ENCODE measurements around the gene RPGR. TPM values are rescaled to one million over a fixed set of nuclear protein-coding genes. Genes with fewer than 3 reads are reported as not detected.

The RPGR gene
- polyA plus RNA-seq, 3 donors = 4.3 to 10.9 (median 5.1) TPM

- Histone ChIP-seq H4K20me1 (ENCODE audit: insufficient read depth, low read length) (no peaks in the 10 kb centered on the region), H3K4me2 (replicated peaks; ENCODE audit: extremely low read depth, low read length, poor library complexity, severe bottlenecking) (no peak overlapping the region), H3K9me3 (replicated peaks in 1 of 2; ENCODE audit: control insufficient read depth in 1 of 2, insufficient read depth in 1 of 2, low read length in 2 of 2) (no peaks in the 10 kb centered on the region), H3K36me3 (replicated peaks in 1 of 2; ENCODE audit: control insufficient read depth in 1 of 2, insufficient read depth in 2 of 2, low read length in 2 of 2) (no peaks in the 10 kb centered on the region), H3K4me1 (ENCODE audit: control insufficient read depth in 1 of 2, insufficient read depth in 2 of 2, low read length in 2 of 2) (no peaks in the 10 kb centered on the region), H3K27me3 (ENCODE audit: control insufficient read depth in 2 of 2, insufficient read depth in 2 of 2, low read length in 2 of 2) (no peaks in the 10 kb centered on the region), H3K27ac (ENCODE audit: low read depth in 1 of 2, low read length in 2 of 2) (no peak overlapping the region), H3K4me3 (replicated peaks in 1 of 3; ENCODE audit: low read depth in 2 of 3, low read length in 3 of 3) (no peak overlapping the region), H3K9ac (ENCODE audit: insufficient read depth, low read length, poor library complexity, severe bottlenecking) (no peak overlapping the region), H2AFZ (ENCODE audit: insufficient read depth, low read depth, low read length, poor library complexity, severe bottlenecking) (no peak overlapping the region), H3K79me2 (ENCODE audit: insufficient read depth, low read length) (no peaks in the 10 kb centered on the region)
- Mint-ChIP-seq H3K27ac (no peak overlapping the region), H3K9me3 (no peaks in the 10 kb centered on the region), H3K4me3 (no peak overlapping the region), H3K36me3 (no peaks in the 10 kb centered on the region), H3K4me1 (no peaks in the 10 kb centered on the region), H3K27me3 (ENCODE audit: low read depth in 3 of 3) (peaks cover 0 to 2% (median 0%) of the 10 kb centered on the region in 3 donors)
- intact Hi-C loops (cut with micrococcal nuclease) = no loop called here
- WGBS (ENCODE audit: insufficient coverage) = no CpG with 5 or more reads among the region's 4 CpGs
- TF ChIP-seq CTCF (IDR thresholded peaks at IDR 0.05) = peak; percentile 43
- DNase-seq = peak in 2 of 3 donors; percentile 10 to 26
Observed at GRCh38 chrX:38260231-38260630, 67.1 kb downstream of the RPGR start.

- no peak for DNase-seq
- no peaks in the 10 kb centered on the region for H3K4me1 Mint-ChIP-seq
- no peak overlapping the region for H3K9ac ChIP-seq (ENCODE audit: insufficient read depth, low read length, poor library complexity, severe bottlenecking)
- H2AFZ ChIP-seq (ENCODE audit: insufficient read depth, low read depth, low read length, poor library complexity, severe bottlenecking) = no peak overlapping the region
- H3K36me3 ChIP-seq (replicated peaks in 1 of 2; ENCODE audit: control insufficient read depth in 1 of 2, insufficient read depth in 2 of 2, low read length in 2 of 2) = no peaks in the 10 kb centered on the region
- intact Hi-C loops (cut with micrococcal nuclease) = no loop called here
- peaks cover 0 to 2% (median 0%) of the 10 kb centered on the region in 7 donors for H3K9me3 Mint-ChIP-seq
- no peaks in the 10 kb centered on the region for H3K79me2 ChIP-seq (ENCODE audit: insufficient read depth, low read length)
- H3K36me3 Mint-ChIP-seq = no peaks in the 10 kb centered on the region
- H3K4me3 Mint-ChIP-seq = no peak overlapping the region
- no peak for TF ChIP-seq CTCF (IDR thresholded peaks at IDR 0.05)
- no peaks in the 10 kb centered on the region for H4K20me1 ChIP-seq (ENCODE audit: insufficient read depth, low read length)
- no peaks in the 10 kb centered on the region for H3K4me1 ChIP-seq (ENCODE audit: control insufficient read depth in 1 of 2, insufficient read depth in 2 of 2, low read length in 2 of 2)
- H3K9me3 ChIP-seq (replicated peaks in 1 of 2; ENCODE audit: control insufficient read depth in 1 of 2, insufficient read depth in 1 of 2, low read length in 2 of 2) = no peaks in the 10 kb centered on the region
- H3K27me3 Mint-ChIP-seq (ENCODE audit: low read depth in 3 of 3) = peaks cover 2 to 3% (median 3%) of the 10 kb centered on the region in 3 donors
- WGBS (ENCODE audit: insufficient coverage) = 100% methylated on average over 13 of the region's 30 CpGs
- no peaks in the 10 kb centered on the region for H3K27me3 ChIP-seq (ENCODE audit: control insufficient read depth in 2 of 2, insufficient read depth in 2 of 2, low read length in 2 of 2)
- no peak overlapping the region for H3K4me2 ChIP-seq (replicated peaks; ENCODE audit: extremely low read depth, low read length, poor library complexity, severe bottlenecking)
- no peak overlapping the region for H3K27ac ChIP-seq (ENCODE audit: low read depth in 1 of 2, low read length in 2 of 2)
- H3K4me3 ChIP-seq (replicated peaks in 1 of 3; ENCODE audit: low read depth in 2 of 3, low read length in 3 of 3) = no peak overlapping the region
- no peak overlapping the region for H3K27ac Mint-ChIP-seq
Observed at GRCh38 chrX:38256019-38256418, 71.3 kb downstream of the RPGR start.

Data from CD14-positive monocyte (primary cell).